Endothelial cell of umbilical vein (primary cell): Measurements from ENCODE around the gene LPP. TPM values are rescaled to one million over a fixed set of nuclear protein-coding genes. Genes with fewer than 3 reads are reported as not detected.

ENCODE experiments used
- BruUV-seq: library from RNA; stranded (reverse); fragments of 400-500 nt; replicated peaks from 2 replicates; lab custom pipeline; 2021; lab: Mats Ljungman, UMichigan
- CTCF ChIA-PET: fragments of 300-600, 350-600 bp; sonication (Branson Sonifier 250); formaldehyde crosslinking; loops from one replicate; lab custom pipeline; 2021; ENCODE audit warnings: antibody characterized with exemption, inconsistent platforms; lab: Charles Lee
- POLR2A ChIA-PET: fragments of 300-600, 350-600 bp; sonication (Branson Sonifier 250); formaldehyde crosslinking; loops from one replicate; lab custom pipeline; 2021; ENCODE audit warnings: antibody characterized with exemption, inconsistent platforms; lab: Charles Lee
- DNase-seq: peaks from one replicate; pipeline ENCODE4 v3.0.0-alpha.2; 2011; ENCODE audit warnings: low read depth, low spot score
- FAIRE-seq: peaks from 2 replicates; lab custom pipeline; 2011; peaks lifted over from hg19 to GRCh38; lab: Jason Lieb, UNC
- H2AFZ ChIP-seq: 2 replicates; pipeline ENCODE4 v1.6.0; 2012; ENCODE audit warnings: low read depth, low read length, control low read depth, inconsistent platforms
- H3K27ac ChIP-seq: 2 replicates; pipeline ENCODE4 v1.5.1; 2011; ENCODE audit warnings: low read depth, mild to moderate bottlenecking, control low read depth, low read length, moderate library complexity; ENCODE audit not compliant: insufficient read depth
- H3K27me3 ChIP-seq, 2 experiments: 2 replicates each; pipeline versions ENCODE4 v1.6.0 to v1.6.1; 2011; ENCODE audit warnings: low read length in 2 of 2, mixed read lengths in 1 of 2; ENCODE audit not compliant: control insufficient read depth in 2 of 2, insufficient read depth in 2 of 2
- H3K36me3 ChIP-seq, 2 experiments: 2 replicates in 1 of 2; 3 replicates in 1 of 2; pipeline ENCODE4 v1.5.1; 2011; ENCODE audit warnings: low read length in 2 of 2, mild to moderate bottlenecking in 1 of 2, moderate library complexity in 1 of 2; ENCODE audit not compliant: control insufficient read depth in 2 of 2, insufficient read depth in 2 of 2; ENCODE audit errors: extremely low read depth in 1 of 2
- H3K4me1 ChIP-seq: 3 replicates; pipeline ENCODE4 v1.5.1; 2011; ENCODE audit warnings: mild to moderate bottlenecking, low read length; ENCODE audit not compliant: control insufficient read depth, insufficient read depth; ENCODE audit errors: extremely low read depth
- H3K4me2 ChIP-seq: 2 replicates; pipeline ENCODE4 v1.6.1; 2011; ENCODE audit warnings: low read length, control low read depth, mixed read lengths; ENCODE audit not compliant: insufficient read depth
- H3K4me3 ChIP-seq, 3 experiments: fragments of 200-600 bp in 1 of 3; sonication (generic), shearing (Covaris generic) in 1 of 3; replicated peaks in 1 of 3; 2 replicates each; pipeline ENCODE4 v1.5.1; 2011 to 2016; ENCODE audit warnings: control low read depth in 3 of 3, low read length in 3 of 3, mild to moderate bottlenecking in 2 of 3, inconsistent platforms in 1 of 3, low read depth in 1 of 3, moderate library complexity in 1 of 3; ENCODE audit not compliant: insufficient read depth in 1 of 3
- H3K79me2 ChIP-seq: 2 replicates; pipeline ENCODE4 v1.6.0; 2012; ENCODE audit warnings: low read length, inconsistent platforms; ENCODE audit not compliant: control insufficient read depth, insufficient read depth
- H3K9ac ChIP-seq: replicated peaks from 2 replicates; pipeline ENCODE3; 2011; ENCODE audit warnings: low read length, control low read depth; ENCODE audit not compliant: insufficient read depth; ENCODE audit errors: extremely low read depth
- H3K9me1 ChIP-seq: replicated peaks from 3 replicates; pipeline ENCODE4 v1.6.0; 2011; ENCODE audit warnings: mild to moderate bottlenecking, low read length; ENCODE audit not compliant: control insufficient read depth, insufficient read depth; ENCODE audit errors: extremely low read depth
- H3K9me3 ChIP-seq: replicated peaks from 2 replicates; pipeline ENCODE4 v1.5.1; 2012; ENCODE audit warnings: low read length, inconsistent platforms; ENCODE audit not compliant: control insufficient read depth, insufficient read depth
- H4K20me1 ChIP-seq: replicated peaks from 2 replicates; pipeline ENCODE3; 2011; ENCODE audit warnings: mild to moderate bottlenecking, low read length; ENCODE audit not compliant: control insufficient read depth, insufficient read depth; ENCODE audit errors: extremely low read depth
- EZH2 ChIP-seq: IDR thresholded peaks from 2 replicates; pipeline ENCODE4 v1.6.1; 2012; ENCODE audit warnings: borderline replicate concordance, low read depth, mild to moderate bottlenecking, moderate library complexity, low read length, inconsistent platforms; ENCODE audit not compliant: severe bottlenecking
- FOS ChIP-seq: IDR thresholded peaks from 2 replicates; pipeline ENCODE4 v1.6.1; 2011; ENCODE audit warnings: mild to moderate bottlenecking, low read length, moderate library complexity, borderline replicate concordance; ENCODE audit not compliant: insufficient read depth
- GATA2 ChIP-seq: IDR thresholded peaks from 2 replicates; pipeline ENCODE4 v1.7.0; 2011; ENCODE audit warnings: low read depth, mild to moderate bottlenecking, moderate library complexity, mixed read lengths, low read length; ENCODE audit not compliant: insufficient read length, insufficient read depth
- JUN ChIP-seq: IDR thresholded peaks from 2 replicates; pipeline ENCODE4 v1.6.1; 2011; ENCODE audit warnings: borderline replicate concordance, low read depth; ENCODE audit not compliant: insufficient read length, insufficient read depth
- MAX ChIP-seq: IDR thresholded peaks from 2 replicates; pipeline ENCODE4 v1.6.1; 2011; ENCODE audit not compliant: insufficient read depth, insufficient read length
- MYC ChIP-seq: IDR thresholded peaks from one replicate; pipeline ENCODE4 v1.6.1; 2011; ENCODE audit warnings: mild to moderate bottlenecking, low read depth, low read length
- POLR2A ChIP-seq: IDR thresholded peaks from 2 replicates; pipeline ENCODE4 v1.6.1; 2012; ENCODE audit warnings: low read depth, mild to moderate bottlenecking, control low read depth, low read length
- POLR2AphosphoS5 ChIP-seq: IDR thresholded peaks from 2 replicates; pipeline ENCODE4 v1.6.1; 2012; ENCODE audit warnings: low read depth, mild to moderate bottlenecking, control low read depth, low read length, moderate library complexity; ENCODE audit not compliant: insufficient read depth
- dilution Hi-C: fragments of 300-500 bp; cut with MboI; formaldehyde crosslinking; loops from one replicate; pipeline ENCODE4 v1.15.0; 2019; ENCODE audit warnings: low sequenced_read_pairs; ENCODE audit not compliant: extremely low pct_ligation_motif_present
- intact Hi-C: fragments of 100-400 bp; cut with micrococcal nuclease; formaldehyde crosslinking; loops from one replicate; pipeline ENCODE4 v1.10.0; 2022
- polyA plus RNA-seq, 4 experiments: library from polyadenylated mRNA; depleted of rRNA in 3 of 4; stranded (reverse) in 3 of 4; unstranded in 1 of 4; fragments of >200 nt; gene quantifications; 2 replicates each; pipeline versions ENCODE4 v1.2.1 to v1.2.3, GENCODE V29; 2011 to 2012; ENCODE audit warnings: missing spikeins in 1 of 4
- total RNA-seq: library from RNA; stranded (reverse); gene quantifications from 2 replicates; pipeline ENCODE4 v1.2.3, GENCODE V29; 2021
- TF ChIP-seq, protein P1 (sequence below), 2 donors: IDR thresholded peaks; 1 replicate in 1 of 2; 2 replicates in 1 of 2; pipeline ENCODE4 v1.5.1; 2011; ENCODE audit warnings: low read length in 2 of 2, mild to moderate bottlenecking in 2 of 2, moderate library complexity in 2 of 2, control low read depth in 1 of 2, inconsistent platforms in 1 of 2, low read depth in 1 of 2; ENCODE audit not compliant: insufficient read depth in 1 of 2; ENCODE audit errors: extremely low read depth in 1 of 2

LPP gene
- total and polyA plus RNA-seq, 2 donors (not counting 3 experiments of a cell fraction or from before 2014, with no cell fraction given): 16.9 to 153 TPM

DNA sequence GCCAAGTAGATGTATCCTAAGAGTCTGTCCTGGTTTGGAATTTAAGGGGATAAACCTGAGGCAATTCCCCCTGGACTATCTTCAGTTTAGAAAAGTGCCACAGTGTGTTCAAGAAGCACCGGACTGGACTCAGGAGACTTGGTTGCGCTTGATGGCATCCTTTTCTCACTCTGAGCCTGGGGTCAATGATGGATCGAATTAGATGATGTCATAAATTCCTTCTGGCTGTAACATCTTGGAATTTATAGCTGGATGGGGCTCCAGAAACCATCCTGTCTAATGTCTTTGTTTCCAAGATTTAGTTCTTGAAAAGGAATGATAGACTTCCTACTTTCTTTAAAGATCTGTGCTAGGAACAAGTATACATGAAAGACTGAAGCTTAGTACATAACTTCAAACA, 280.6 kb downstream of the LPP start:
- Histone ChIP-seq H3K4me1 (peaks cover 59% of the 10 kb centered on the region), H4K20me1 (no peaks in the 10 kb centered on the region), H3K9me3 (no peaks in the 10 kb centered on the region), H3K4me2 (no peak overlapping the region), H3K4me3 (no peak overlapping the region), H3K27ac (no peak overlapping the region), H3K79me2 (peaks cover 2% of the 10 kb centered on the region), H2AFZ (no peak overlapping the region), H3K27me3 (no peaks in the 10 kb centered on the region), H3K9me1 (no peaks in the 10 kb centered on the region), H3K36me3 (no peaks in the 10 kb centered on the region), H3K9ac (no peak overlapping the region)
- TF ChIP-seq JUN: peak; percentile 6
- no peak for TF ChIP-seq FOS
- dilution Hi-C loops: no loop called here
- no peak for DNase-seq
- POLR2A ChIA-PET: no interaction called here
- intact Hi-C loops: no loop called here
- no peak for FAIRE-seq
- no TSS peak for BruUV-seq
- CTCF ChIA-PET: no interaction called here

GRCh38 chr3:188435266-188435665, 281.3 kb downstream of the LPP start:
- Histone ChIP-seq H2AFZ (no peak overlapping the region), H3K36me3 (no peaks in the 10 kb centered on the region), H3K4me1 (peaks cover 64% of the 10 kb centered on the region), H3K4me2 (no peak overlapping the region), H4K20me1 (no peaks in the 10 kb centered on the region), H3K27ac (no peak overlapping the region), H3K9me1 (no peaks in the 10 kb centered on the region), H3K79me2 (peaks cover 2% of the 10 kb centered on the region), H3K27me3 (no peaks in the 10 kb centered on the region), H3K9ac (no peak overlapping the region), H3K9me3 (no peaks in the 10 kb centered on the region), H3K4me3 (no peak overlapping the region)
- no TSS peak for BruUV-seq
- DNase-seq: no peak
- no peak for FAIRE-seq
- ChIA-PET POLR2A (no interaction called here), CTCF (no interaction called here)
- TF ChIP-seq POLR2AphosphoS5 (no peak), JUN (no peak), GATA2 (no peak), MYC (no peak), POLR2A (no peak), EZH2 (no peak), MAX (no peak), FOS (no peak)
- TF ChIP-seq, protein P1, sequence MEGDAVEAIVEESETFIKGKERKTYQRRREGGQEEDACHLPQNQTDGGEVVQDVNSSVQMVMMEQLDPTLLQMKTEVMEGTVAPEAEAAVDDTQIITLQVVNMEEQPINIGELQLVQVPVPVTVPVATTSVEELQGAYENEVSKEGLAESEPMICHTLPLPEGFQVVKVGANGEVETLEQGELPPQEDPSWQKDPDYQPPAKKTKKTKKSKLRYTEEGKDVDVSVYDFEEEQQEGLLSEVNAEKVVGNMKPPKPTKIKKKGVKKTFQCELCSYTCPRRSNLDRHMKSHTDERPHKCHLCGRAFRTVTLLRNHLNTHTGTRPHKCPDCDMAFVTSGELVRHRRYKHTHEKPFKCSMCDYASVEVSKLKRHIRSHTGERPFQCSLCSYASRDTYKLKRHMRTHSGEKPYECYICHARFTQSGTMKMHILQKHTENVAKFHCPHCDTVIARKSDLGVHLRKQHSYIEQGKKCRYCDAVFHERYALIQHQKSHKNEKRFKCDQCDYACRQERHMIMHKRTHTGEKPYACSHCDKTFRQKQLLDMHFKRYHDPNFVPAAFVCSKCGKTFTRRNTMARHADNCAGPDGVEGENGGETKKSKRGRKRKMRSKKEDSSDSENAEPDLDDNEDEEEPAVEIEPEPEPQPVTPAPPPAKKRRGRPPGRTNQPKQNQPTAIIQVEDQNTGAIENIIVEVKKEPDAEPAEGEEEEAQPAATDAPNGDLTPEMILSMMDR (IDR thresholded peaks at IDR 0.05; ENCODE audit: extremely low read depth in 1 of 2, insufficient read depth in 1 of 2, low read depth in 1 of 2, low read length in 2 of 2): no peak
- dilution Hi-C loops (no loop called here), intact Hi-C loops (loop anchor here (5.0 kb wide), 3 partner anchors 88 to 517 kb away; partner anchors contain the start of gene LPP)
